MM.1S (cell line): ENCODE results near the gene RPS19BP1.

Experiments used
- EZH2 ChIP-seq: fragments of 300-600 bp; sonication (generic); optimal IDR thresholded peaks from 2 replicates; pipeline ENCODE3; 2017; ENCODE audit warnings: low read depth, mild to moderate bottlenecking, antibody characterized with exemption, low read length, mixed read lengths
- EZH2phosphoT487 ChIP-seq: fragments of 300-600 bp; sonication (generic); IDR thresholded peaks from 2 replicates; pipeline ENCODE4 v1.6.1; 2018; ENCODE audit warnings: antibody characterized with exemption, low read length
- TF ChIP-seq, protein P1 (sequence below): fragments of 300-600 bp; sonication (generic); IDR thresholded peaks from 2 replicates; pipeline ENCODE4 v1.5.1; 2016; ENCODE audit warnings: antibody characterized with exemption, low read length, mixed read lengths

DNA sequence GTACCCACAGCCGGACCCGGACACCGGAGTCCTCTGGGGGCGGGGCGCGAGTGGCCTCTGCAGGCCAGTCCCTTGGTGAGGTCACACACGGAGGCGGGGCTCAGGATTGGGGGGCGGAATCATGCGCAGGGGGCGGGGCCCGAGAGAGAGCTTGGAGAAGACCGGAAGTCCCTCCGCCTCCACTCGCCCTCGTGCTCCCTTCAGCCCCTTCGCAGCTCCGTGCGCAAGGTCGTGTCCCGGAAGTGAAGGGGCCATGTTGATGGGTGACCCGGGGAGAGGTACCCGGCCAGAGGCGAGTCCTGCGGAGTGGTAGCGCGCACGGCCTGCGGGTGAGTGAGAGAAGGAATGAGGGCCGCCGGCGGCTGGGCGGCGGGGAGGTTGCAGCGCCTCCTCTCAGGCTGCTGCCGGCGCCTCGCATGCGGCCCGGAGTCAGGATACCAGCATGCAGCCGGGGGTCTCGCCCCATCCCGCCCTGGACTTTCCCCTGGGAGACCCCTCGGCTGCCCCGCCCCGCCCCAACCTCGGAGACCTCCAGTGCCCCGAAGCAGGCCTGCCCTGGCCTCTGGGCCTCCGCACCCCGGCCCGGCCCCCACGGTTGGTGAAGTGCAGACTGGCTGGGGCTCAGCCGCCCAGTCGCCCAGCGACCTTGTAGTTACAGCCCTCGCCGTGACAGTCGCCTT is 30.3 kb downstream of the RPS19BP1 start, which contains the start of gene MIEF1:
- TF ChIP-seq, protein P1, sequence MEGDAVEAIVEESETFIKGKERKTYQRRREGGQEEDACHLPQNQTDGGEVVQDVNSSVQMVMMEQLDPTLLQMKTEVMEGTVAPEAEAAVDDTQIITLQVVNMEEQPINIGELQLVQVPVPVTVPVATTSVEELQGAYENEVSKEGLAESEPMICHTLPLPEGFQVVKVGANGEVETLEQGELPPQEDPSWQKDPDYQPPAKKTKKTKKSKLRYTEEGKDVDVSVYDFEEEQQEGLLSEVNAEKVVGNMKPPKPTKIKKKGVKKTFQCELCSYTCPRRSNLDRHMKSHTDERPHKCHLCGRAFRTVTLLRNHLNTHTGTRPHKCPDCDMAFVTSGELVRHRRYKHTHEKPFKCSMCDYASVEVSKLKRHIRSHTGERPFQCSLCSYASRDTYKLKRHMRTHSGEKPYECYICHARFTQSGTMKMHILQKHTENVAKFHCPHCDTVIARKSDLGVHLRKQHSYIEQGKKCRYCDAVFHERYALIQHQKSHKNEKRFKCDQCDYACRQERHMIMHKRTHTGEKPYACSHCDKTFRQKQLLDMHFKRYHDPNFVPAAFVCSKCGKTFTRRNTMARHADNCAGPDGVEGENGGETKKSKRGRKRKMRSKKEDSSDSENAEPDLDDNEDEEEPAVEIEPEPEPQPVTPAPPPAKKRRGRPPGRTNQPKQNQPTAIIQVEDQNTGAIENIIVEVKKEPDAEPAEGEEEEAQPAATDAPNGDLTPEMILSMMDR = no peak
- TF ChIP-seq EZH2 = no peak
- TF ChIP-seq EZH2phosphoT487 = no peak
